Gastrocnemius medialis (tissue), 4 donors: ENCODE data around the gene SLC36A2.

Source experiments
- POLR2A ChIP-seq, 2 donors: fragments of 450-650 bp; IDR thresholded peaks; one replicate each; pipeline ENCODE4 v1.6.1; 2017; ENCODE audit warnings: antibody characterized with exemption in 2 of 2, mild to moderate bottlenecking in 2 of 2, moderate library complexity in 2 of 2
- TF ChIP-seq, protein P1 (sequence below), 5 experiments: fragments of 450-650 bp in 3 of 5; fragments of 200-600 bp in 2 of 5; sonication (generic) in 2 of 5; IDR thresholded peaks in 4 of 5; conservative IDR thresholded peaks in 1 of 5; 1 replicate in 4 of 5; 2 replicates in 1 of 5; pipeline ENCODE4 v1.5.1; 2016 to 2019; ENCODE audit warnings: antibody characterized with exemption in 5 of 5, mild to moderate bottlenecking in 3 of 5, moderate library complexity in 3 of 5

DNA sequence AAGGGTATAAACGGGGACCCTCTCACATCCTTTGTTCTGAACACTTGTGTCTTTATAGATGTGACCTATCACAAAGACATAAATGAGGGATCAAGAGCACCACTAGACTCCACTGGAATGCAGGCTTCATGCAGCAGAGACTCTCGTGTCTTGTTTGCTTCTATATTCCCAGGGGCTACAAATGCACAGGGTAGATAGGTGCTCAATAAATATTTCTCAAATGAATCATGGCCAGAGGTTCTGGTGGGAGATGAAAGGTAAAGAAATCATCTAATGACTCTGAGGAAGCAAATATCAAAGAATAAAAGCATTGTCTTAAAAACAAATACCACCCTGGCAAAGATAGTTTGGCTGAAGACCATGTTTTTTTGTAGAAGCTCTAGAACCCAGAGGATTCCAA is 50.4 kb downstream of the SLC36A2 start:
- TF ChIP-seq, protein P1, sequence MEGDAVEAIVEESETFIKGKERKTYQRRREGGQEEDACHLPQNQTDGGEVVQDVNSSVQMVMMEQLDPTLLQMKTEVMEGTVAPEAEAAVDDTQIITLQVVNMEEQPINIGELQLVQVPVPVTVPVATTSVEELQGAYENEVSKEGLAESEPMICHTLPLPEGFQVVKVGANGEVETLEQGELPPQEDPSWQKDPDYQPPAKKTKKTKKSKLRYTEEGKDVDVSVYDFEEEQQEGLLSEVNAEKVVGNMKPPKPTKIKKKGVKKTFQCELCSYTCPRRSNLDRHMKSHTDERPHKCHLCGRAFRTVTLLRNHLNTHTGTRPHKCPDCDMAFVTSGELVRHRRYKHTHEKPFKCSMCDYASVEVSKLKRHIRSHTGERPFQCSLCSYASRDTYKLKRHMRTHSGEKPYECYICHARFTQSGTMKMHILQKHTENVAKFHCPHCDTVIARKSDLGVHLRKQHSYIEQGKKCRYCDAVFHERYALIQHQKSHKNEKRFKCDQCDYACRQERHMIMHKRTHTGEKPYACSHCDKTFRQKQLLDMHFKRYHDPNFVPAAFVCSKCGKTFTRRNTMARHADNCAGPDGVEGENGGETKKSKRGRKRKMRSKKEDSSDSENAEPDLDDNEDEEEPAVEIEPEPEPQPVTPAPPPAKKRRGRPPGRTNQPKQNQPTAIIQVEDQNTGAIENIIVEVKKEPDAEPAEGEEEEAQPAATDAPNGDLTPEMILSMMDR (IDR thresholded peaks at IDR 0.05 in 4 of 5, conservative IDR thresholded peaks at IDR 0.05 in 1 of 5), result no peak
- no peak for TF ChIP-seq POLR2A (IDR thresholded peaks at IDR 0.05)
